Activated CD4-positive, alpha-beta T cell treated with anti-CD3 and anti-CD28 coated beads for 36 hours (primary cell): ENCODE data around the gene FCHSD2. TPM values are rescaled to one million over a fixed set of nuclear protein-coding genes. Genes with fewer than 3 reads are reported as not detected.
"Not testable (repeated sequence)": the region's sequence is repeated elsewhere in the genome, so short reads cannot be mapped to it uniquely, and the experiment has no call there.

Source experiments
- ATAC-seq: fragments of 200-7000 bp; cut with Tn5 transposase; one replicate; pipeline ENCODE4 v1.10.0; 2021; ENCODE audit warnings: mild to moderate bottlenecking, moderate library complexity
- CTCF ChIA-PET: fragments of 350-600 bp; sonication (Branson Sonifier 250); formaldehyde crosslinking; loops from one replicate; lab custom pipeline; 2021; ENCODE audit warnings: antibody characterized with exemption; lab: Charles Lee
- POLR2A ChIA-PET: fragments of 350-600 bp; sonication (Branson Sonifier 250); formaldehyde crosslinking; loops from one replicate; lab custom pipeline; 2021; ENCODE audit warnings: antibody characterized with exemption, inconsistent platforms; lab: Charles Lee
- DNase-seq: peaks from one replicate; pipeline ENCODE4 v3.0.0-alpha.2; 2020
- H3K27ac Mint-ChIP-seq: one replicate; pipeline ENCODE4 v1.8.0; 2021; ENCODE audit warnings: mixed read lengths
- H3K27me3 Mint-ChIP-seq: one replicate; pipeline ENCODE4 v1.8.0; 2021; ENCODE audit warnings: mixed read lengths
- H3K36me3 Mint-ChIP-seq: one replicate; pipeline ENCODE4 v1.8.0; 2021; ENCODE audit warnings: low read depth, mixed read lengths
- H3K4me1 Mint-ChIP-seq: one replicate; pipeline ENCODE4 v1.8.0; 2021; ENCODE audit warnings: mixed read lengths
- H3K4me3 Mint-ChIP-seq: one replicate; pipeline ENCODE4 v1.8.0; 2021; ENCODE audit warnings: mild to moderate bottlenecking, moderate library complexity, mixed read lengths
- H3K9me3 Mint-ChIP-seq: one replicate; pipeline ENCODE4 v1.8.0; 2021; ENCODE audit warnings: low read depth, mixed read lengths
- intact Hi-C, 2 experiments: fragments of 100-400 bp; cut with DNase I in 1 of 2; cut with micrococcal nuclease in 1 of 2; formaldehyde crosslinking; loops; one replicate each; pipeline versions ENCODE4 v1.14.2 to v1.15.1; 2022 to 2024; cut with DNase I, micrococcal nuclease
- total RNA-seq, 2 experiments: library from RNA; stranded (reverse); gene quantifications; one replicate each; pipeline ENCODE4 v1.2.3, GENCODE V29; 2021

The FCHSD2 gene
- total RNA-seq, 2 experiments from 2014 or later, result 24.1 to 24.7 TPM

GRCh38 chr11:72793076-72793424, 349.1 kb downstream of the FCHSD2 start:
- Mint-ChIP-seq H3K4me1 (peaks cover 23% of the 10 kb centered on the region), H3K9me3 (no peaks in the 10 kb centered on the region), H3K36me3 (no peaks in the 10 kb centered on the region), H3K27me3 (no peaks in the 10 kb centered on the region), H3K27ac (peak overlapping the region; percentile 99), H3K4me3 (peak overlapping the region; percentile 84)
- intact Hi-C loops, result loop anchor here (1.0 kb wide), 3 partner anchors 21 to 71 kb away; partner anchors contain the start of genes ARAP1 (in 1 of the 2) and ATG16L2 (in 1 of the 2)
- POLR2A ChIA-PET, result interaction anchor here (0.7 to 3.7 kb wide), 4 partner anchors 20 to 68 kb away, joined by 3 to 29 read pairs (median 4); no protein-coding TSS in a partner anchor
- no peak for ATAC-seq
- CTCF ChIA-PET, result interaction anchor here (0.6 to 4.0 kb wide), 18 partner anchors 9 to 884 kb away, joined by 3 to 60 read pairs (median 4); no protein-coding TSS in a partner anchor
- no peak for DNase-seq

GRCh38 chr11:72792437-72793021, 349.6 kb downstream of the FCHSD2 start:
- ChIA-PET CTCF (interaction anchor here (0.6 to 4.0 kb wide), 18 partner anchors 8 to 884 kb away, joined by 3 to 60 read pairs (median 4); no protein-coding TSS in a partner anchor), POLR2A (interaction anchor here (0.7 to 3.7 kb wide), 3 partner anchors 21 to 67 kb away, joined by 3 to 29 read pairs (median 3); no protein-coding TSS in a partner anchor)
- ATAC-seq (no peak), DNase-seq (no peak)
- H3K27ac Mint-ChIP-seq, result peak overlapping the region; percentile 99
- H3K4me1 Mint-ChIP-seq, result peaks cover 27% of the 10 kb centered on the region
- peak overlapping the region; percentile 84 for H3K4me3 Mint-ChIP-seq
- intact Hi-C loops, result loop anchor here (1.0 kb wide), 3 partner anchors 22 to 70 kb away; partner anchors contain the start of genes ARAP1 (in 1 of the 2) and ATG16L2 (in 1 of the 2)
- no peaks in the 10 kb centered on the region for H3K9me3 Mint-ChIP-seq
- H3K27me3 Mint-ChIP-seq, result no peaks in the 10 kb centered on the region
- no peaks in the 10 kb centered on the region for H3K36me3 Mint-ChIP-seq

DNA sequence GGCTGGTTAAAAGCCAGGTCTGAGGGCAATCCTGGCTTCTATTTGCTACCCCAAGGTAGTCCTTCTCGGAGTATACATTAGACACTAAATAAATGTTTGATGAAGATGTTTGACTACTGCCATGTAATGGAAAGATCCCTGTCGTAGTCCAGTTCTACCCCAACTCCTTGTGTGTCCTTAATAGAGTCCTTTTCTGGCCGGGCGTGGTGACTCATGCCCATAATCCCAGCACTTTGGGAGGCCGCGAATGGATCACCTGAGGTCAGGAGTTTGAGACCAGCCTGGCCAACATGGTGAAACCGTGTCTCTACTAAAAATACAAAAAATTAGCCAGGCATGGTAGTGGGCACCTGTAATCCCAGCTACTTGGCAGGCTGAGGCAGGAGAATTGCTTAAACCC, 350.9 kb downstream of the FCHSD2 start:
- H3K4me1 Mint-ChIP-seq, result peaks cover 29% of the 10 kb centered on the region
- DNase-seq, POLR2A ChIA-PET, H3K27me3 Mint-ChIP-seq, H3K36me3 Mint-ChIP-seq, H3K9me3 Mint-ChIP-seq, H3K4me3 Mint-ChIP-seq, ATAC-seq, intact Hi-C loops, H3K27ac Mint-ChIP-seq: not testable (repeated sequence)
- CTCF ChIA-PET, result interaction anchor here (0.9 kb wide), 1 partner anchor 63 kb away, joined by 4 read pairs; no protein-coding TSS in a partner anchor

- no peak for DNase-seq
- Mint-ChIP-seq H3K4me3 (no peak overlapping the region), H3K27me3 (no peaks in the 10 kb centered on the region), H3K9me3 (no peaks in the 10 kb centered on the region), H3K4me1 (peaks cover 26% of the 10 kb centered on the region), H3K36me3 (no peaks in the 10 kb centered on the region), H3K27ac (no peak overlapping the region)
- intact Hi-C loops, result no loop called here
- CTCF ChIA-PET, result interaction anchor here (1.0 to 1.9 kb wide), 2 partner anchors 12 to 23 kb away, joined by 3 to 5 read pairs; no protein-coding TSS in a partner anchor
- POLR2A ChIA-PET, result no interaction called here
- ATAC-seq, result no peak
These were observed 352.5 kb downstream of the FCHSD2 start for GRCh38 chr11:72789493-72790131.

GRCh38 chr11:72788241-72788640, 353.9 kb downstream of the FCHSD2 start:
- POLR2A ChIA-PET, result no interaction called here
- Mint-ChIP-seq H3K4me1 (peaks cover 19% of the 10 kb centered on the region), H3K27me3 (no peaks in the 10 kb centered on the region), H3K9me3 (no peaks in the 10 kb centered on the region), H3K27ac (no peak overlapping the region), H3K4me3 (no peak overlapping the region), H3K36me3 (no peaks in the 10 kb centered on the region)
- ATAC-seq (no peak), DNase-seq (no peak)
- CTCF ChIA-PET, result interaction anchor here (0.9 to 1.9 kb wide), 2 partner anchors 12 to 25 kb away, joined by 5 to 7 read pairs; no protein-coding TSS in a partner anchor
- intact Hi-C loops, result no loop called here

DNA sequence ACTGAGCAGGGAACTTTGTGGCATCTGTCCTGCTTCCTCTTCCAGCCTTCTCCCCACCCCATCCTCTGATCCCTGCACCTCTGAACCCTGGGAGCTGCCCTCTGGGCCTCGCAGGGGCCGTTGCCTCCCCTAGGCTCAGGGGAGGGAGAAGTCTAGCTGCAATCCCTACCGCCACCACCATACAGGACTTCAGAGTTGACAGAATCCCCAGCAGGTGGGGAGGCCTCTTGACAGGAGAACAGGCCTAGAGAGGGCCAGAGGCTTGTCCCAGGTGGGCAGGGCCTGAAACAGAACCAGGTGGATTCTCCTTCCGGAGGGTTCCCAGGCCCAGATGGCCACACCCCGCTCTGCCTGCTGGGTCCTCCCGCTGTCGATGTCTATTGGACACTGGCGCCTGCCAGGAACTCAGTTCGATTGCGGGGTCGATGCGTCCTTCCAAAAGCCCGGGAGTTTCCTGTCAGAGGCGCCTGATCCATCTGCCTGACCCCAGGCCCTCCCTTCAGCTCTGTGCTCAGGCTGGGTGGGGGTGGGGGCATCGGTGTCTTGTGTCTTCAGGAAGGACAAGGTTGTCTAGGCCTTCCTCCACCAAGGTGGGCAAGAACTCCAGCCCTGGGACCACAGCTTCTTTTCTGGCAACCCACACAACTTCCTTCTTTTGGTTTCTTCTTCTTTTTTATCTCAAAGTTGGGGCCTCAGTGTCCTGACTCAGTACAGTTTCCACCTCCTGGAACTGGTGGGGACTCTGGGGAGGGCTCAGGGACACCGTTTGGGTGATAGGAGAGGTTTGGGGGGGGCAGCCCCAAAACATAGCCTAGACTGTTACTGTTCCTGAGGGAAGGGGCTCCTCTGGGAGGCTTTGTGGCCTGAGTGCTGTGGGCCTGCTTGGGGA, 354.7 kb downstream of the FCHSD2 start:
- Mint-ChIP-seq H3K4me3 (no peak overlapping the region), H3K27ac (no peak overlapping the region), H3K9me3 (no peaks in the 10 kb centered on the region), H3K27me3 (no peaks in the 10 kb centered on the region), H3K36me3 (no peaks in the 10 kb centered on the region), H3K4me1 (peaks cover 15% of the 10 kb centered on the region)
- POLR2A ChIA-PET, result no interaction called here
- intact Hi-C loops, result no loop called here
- peak; percentile 61 for ATAC-seq
- CTCF ChIA-PET, result interaction anchor here (0.9 to 1.2 kb wide), 5 partner anchors 11 to 62 kb away, joined by 3 to 7 read pairs (median 3); no protein-coding TSS in a partner anchor
- DNase-seq, result peak; percentile 45

Other genes with a start within 250 kb of the FCHSD2 start
- not detected for gene P2RY2, start 76.0 kb upstream of the FCHSD2 start, total RNA-seq
- gene P2RY6, start 130.0 kb upstream of the FCHSD2 start, total RNA-seq, result not detected
- gene ARHGEF17, start 166.0 kb upstream of the FCHSD2 start, total RNA-seq, result under 1 TPM in 1 of 2 experiments, not detected in 1; 0.05 TPM
- gene RELT, start 234.1 kb upstream of the FCHSD2 start, total RNA-seq, result 10 to 100 TPM; 18.5 to 21.3 TPM